ENCODE results near the gene DCST2. TPM values are rescaled to one million over a fixed set of nuclear protein-coding genes. Genes with fewer than 3 reads are reported as not detected.

The DCST2 gene
- total and polyA plus RNA-seq, 9 of the 15 experiments (the other 6 are each of a cell fraction or from before 2014, with no cell fraction given) = 0.09 to 0.49 (median 0.11) TPM; not detected in 3

DNA sequence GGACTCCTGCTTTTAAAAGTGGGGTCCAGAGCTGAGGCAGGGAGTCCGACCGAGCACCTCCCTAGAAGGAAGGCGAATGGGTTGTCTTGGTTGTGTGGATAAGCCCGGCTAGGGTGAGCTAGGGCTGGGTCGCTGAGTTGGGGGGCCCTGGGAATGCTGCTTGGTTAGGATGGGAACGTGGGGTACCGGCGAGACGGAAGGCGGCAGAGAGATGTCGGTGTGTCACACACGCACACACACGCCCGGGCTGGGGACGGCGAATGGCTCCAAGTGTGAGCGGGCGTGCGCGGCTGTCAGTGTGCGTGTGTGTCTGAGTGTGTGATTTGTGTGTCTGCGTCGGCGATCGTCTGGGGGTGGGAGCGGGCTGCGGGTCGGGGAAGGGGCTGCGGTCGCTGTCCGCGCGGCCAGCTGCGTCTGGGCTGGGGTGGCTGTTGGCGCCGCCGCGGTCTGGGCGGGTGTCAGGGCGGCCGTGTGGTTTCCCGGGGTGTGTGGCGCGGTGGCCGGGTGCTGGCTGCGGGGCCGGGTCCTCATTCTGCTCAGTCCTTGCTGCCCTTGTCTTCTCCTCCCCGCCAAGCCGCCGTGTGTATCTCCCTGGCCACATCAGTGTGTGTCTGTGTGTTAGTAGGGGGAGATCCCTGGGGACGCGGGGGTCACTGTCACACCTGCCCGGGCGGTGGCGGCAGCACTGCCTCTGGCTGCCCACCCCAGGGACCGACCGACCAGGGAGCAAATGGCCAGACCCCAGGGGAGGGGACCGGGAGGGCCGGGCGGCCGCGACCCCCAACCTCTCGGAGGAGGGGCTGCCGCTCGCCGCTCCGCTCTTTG lies 46.1 kb upstream of the DCST2 start:
- Histone ChIP-seq H4K20me1 (replicated peaks; ENCODE audit: control insufficient read depth, insufficient read depth, low read length) (peaks cover 26% of the 10 kb centered on the region), H3K36me3 (ENCODE audit: control insufficient read depth, insufficient read depth, low read length) (no peaks in the 10 kb centered on the region), H3K4me2 (ENCODE audit: insufficient read depth, low read length) (peak overlapping the region; percentile 66), H3K4me1 (replicated peaks in 1 of 2; ENCODE audit: control insufficient read depth in 2 of 2, insufficient read depth in 2 of 2, low read length in 2 of 2) (peaks cover 43 to 72% of the 10 kb centered on the region in 2 experiments), H3K9me1 (ENCODE audit: control insufficient read depth, insufficient read depth, low read length) (peaks cover 6% of the 10 kb centered on the region), H3K27me3 (ENCODE audit: control insufficient read depth in 2 of 2, insufficient read depth in 2 of 2, low read length in 2 of 2) (peaks cover 3 to 8% of the 10 kb centered on the region in 2 experiments; a peak in 2 of 5 replicates), H3K27ac (ENCODE audit: extremely low read depth, low read depth, low read length) (no peak overlapping the region), H3K79me2 (ENCODE audit: control insufficient read depth, insufficient read depth, low read length) (peaks cover 3% of the 10 kb centered on the region; the same call in 2 of the 3 replicates), H3K9me3 (replicated peaks; ENCODE audit: control insufficient read depth, insufficient read depth, low read depth, low read length) (no peaks in the 10 kb centered on the region), H3K4me3 (peak overlapping the region; percentile 51), H2AFZ (ENCODE audit: low read depth, low read length) (peak overlapping the region; percentile 47), H3K9ac (ENCODE audit: insufficient read depth in 1 of 2, low read depth in 2 of 2, low read length in 2 of 2) (peak overlapping the region; percentile 39 to 88)
- ChIA-PET POLR2A (interaction anchor here (0.8 kb wide), 1 partner anchor 67 kb away, joined by 3 read pairs; no protein-coding TSS in a partner anchor), CTCF (ENCODE audit: low intra/inter-chr PET ratio) (interaction anchor here (0.9 to 9.0 kb wide), 2 partner anchors 17 to 76 kb away, joined by 3 to 153 read pairs; partner anchors contain the start of gene EFNA4)
- in situ Hi-C loops (cut with MboI) = no loop called here
- DNase-seq (ENCODE audit: extremely low read depth in 1 of 4, low spot score in 3 of 4) (peak in 3 of 4 experiments; percentile 39 to 64 (median 47)), FAIRE-seq (no peak), ATAC-seq (peak; percentile 37)
- 10% methylated on average over 31 of the region's 67 CpGs for WGBS (ENCODE audit: insufficient coverage, low coverage, missing lambda C conversion rate)
- BruUV-seq (replicated peaks) = TSS peak; percentile 71
- intact Hi-C loops (cut with micrococcal nuclease) = loop anchor here (5.0 kb wide), 3 partner anchors 32 to 117 kb away; partner anchors contain the start of genes PYGO2 and ZBTB7B
- TF ChIP-seq NFE2L1 (tag; IDR thresholded peaks at IDR 0.05; ENCODE audit: borderline replicate concordance, low read depth) (no peak), ZC3H4 (CRISPR knock-in tag; IDR thresholded peaks at IDR 0.05; ENCODE audit: borderline replicate concordance) (no peak; the same call in 1 of the 2 replicates), NEUROD1 (IDR thresholded peaks at IDR 0.05; ENCODE audit: borderline replicate concordance, low read depth, low read length, partially characterized antibody) (no peak), ELK1 (CRISPR knock-in tag; IDR thresholded peaks at IDR 0.05) (no peak), IFI16 (CRISPR knock-in tag; IDR thresholded peaks at IDR 0.05) (no peak), RFX7 (CRISPR knock-in tag; IDR thresholded peaks at IDR 0.05) (no peak), SMAD1 (IDR thresholded peaks at IDR 0.05; ENCODE audit: low read depth, low read length, partially characterized antibody) (no peak), ZBTB1 (CRISPR knock-in tag; IDR thresholded peaks at IDR 0.05; ENCODE audit: borderline replicate concordance, low read depth) (peak; percentile 89; the same call in 1 of the 2 replicates), KDM5B (IDR thresholded peaks at IDR 0.05; ENCODE audit: insufficient replicate concordance, low read depth, low read length) (no peak), POLR2G (IDR thresholded peaks at IDR 0.05; ENCODE audit: low read depth, low read length) (peak; percentile 29; the same call in 1 of the 2 replicates), DNMT1 (IDR thresholded peaks at IDR 0.05) (no peak), PHTF2 (CRISPR knock-in tag; IDR thresholded peaks at IDR 0.05) (no peak), ZBTB11 (CRISPR knock-in tag; IDR thresholded peaks at IDR 0.05) (no peak)

Data from K562 (cell line).